ENCODE results near the gene KCTD20.

The KCTD20 gene

GRCh38 chr6:36526066-36526465 lies 83.3 kb downstream of the KCTD20 start:
- peaks cover 3% of the 10 kb centered on the region; the same call in 1 of the 2 replicates for H3K36me3 ChIP-seq (replicated peaks; ENCODE audit: insufficient read depth, low read length)

GRCh38 chr6:36533321-36533720 lies 90.5 kb downstream of the KCTD20 start:
- H4K20me1 ChIP-seq (ENCODE audit: insufficient read depth, low read length) = no peaks in the 10 kb centered on the region
- no peaks in the 10 kb centered on the region for H3K9me3 ChIP-seq (replicated peaks; ENCODE audit: insufficient read depth, low read length)
- no peaks in the 10 kb centered on the region for H3F3A ChIP-seq (ENCODE audit: insufficient read depth, low read length)
- 0 out of 2 replicates have a peak, but pooled peaks cover 3% of the 10 kb centered on the region for H3K4me1 ChIP-seq (ENCODE audit: low read length)
- no peak overlapping the region for H3K9ac ChIP-seq (ENCODE audit: low read length)
- peaks cover 43% of the 10 kb centered on the region for H3K79me2 ChIP-seq (ENCODE audit: low read length)
- TF ChIP-seq EZH2phosphoT487 (IDR thresholded peaks at IDR 0.05; ENCODE audit: low read length) (no peak), EZH2 (optimal IDR thresholded peaks at IDR 0.05; ENCODE audit: low read depth, low read length) (no peak), CTCF (IDR thresholded peaks at IDR 0.05; ENCODE audit: low read length) (no peak)
- H3K4me3 ChIP-seq (ENCODE audit: low read length) = no peak overlapping the region
- no peaks in the 10 kb centered on the region for H3K36me3 ChIP-seq (replicated peaks; ENCODE audit: insufficient read depth, low read length)
- no peak overlapping the region for H2AFZ ChIP-seq (ENCODE audit: low read length)
- H3K27me3 ChIP-seq (replicated peaks; ENCODE audit: insufficient read depth, low read length) = no peaks in the 10 kb centered on the region
- H3K27ac ChIP-seq (ENCODE audit: low read length) = no peak overlapping the region
- H3K4me2 ChIP-seq (ENCODE audit: low read depth, low read length) = no peak overlapping the region
- no peaks in the 10 kb centered on the region for H3K9me2 ChIP-seq (replicated peaks; ENCODE audit: insufficient read depth, low read length)
- DNase-seq = no peak

More at GRCh38 chr6:36526066-36526465, 83.3 kb downstream of the KCTD20 start:
- Histone ChIP-seq H2AFZ (ENCODE audit: low read length) (no peak overlapping the region), H4K20me1 (ENCODE audit: insufficient read depth, low read length) (no peaks in the 10 kb centered on the region), H3K4me1 (ENCODE audit: low read length) (no peaks in the 10 kb centered on the region), H3K4me2 (ENCODE audit: low read depth, low read length) (no peak overlapping the region), H3F3A (ENCODE audit: insufficient read depth, low read length) (no peaks in the 10 kb centered on the region), H3K27me3 (replicated peaks; ENCODE audit: insufficient read depth, low read length) (no peaks in the 10 kb centered on the region), H3K27ac (ENCODE audit: low read length) (no peak overlapping the region), H3K4me3 (ENCODE audit: low read length) (no peak overlapping the region), H3K9me2 (replicated peaks; ENCODE audit: insufficient read depth, low read length) (no peaks in the 10 kb centered on the region), H3K9ac (ENCODE audit: low read length) (no peak overlapping the region), H3K79me2 (ENCODE audit: low read length) (peaks cover 5% of the 10 kb centered on the region; the same call in 1 of the 2 replicates), H3K9me3 (replicated peaks; ENCODE audit: insufficient read depth, low read length) (no peaks in the 10 kb centered on the region)
- no peak for DNase-seq
- TF ChIP-seq EZH2phosphoT487 (IDR thresholded peaks at IDR 0.05; ENCODE audit: low read length) (no peak), EZH2 (optimal IDR thresholded peaks at IDR 0.05; ENCODE audit: low read depth, low read length) (no peak), CTCF (IDR thresholded peaks at IDR 0.05; ENCODE audit: low read length) (no peak)

- peaks cover 57% of the 10 kb centered on the region for H3K79me2 ChIP-seq (ENCODE audit: low read length)
- no peaks in the 10 kb centered on the region for H3K9me2 ChIP-seq (replicated peaks; ENCODE audit: insufficient read depth, low read length)
- H2AFZ ChIP-seq (ENCODE audit: low read length) = no peak overlapping the region
- H3K4me2 ChIP-seq (ENCODE audit: low read depth, low read length) = no peak overlapping the region
- H3K9ac ChIP-seq (ENCODE audit: low read length) = no peak overlapping the region
- H3K27ac ChIP-seq (ENCODE audit: low read length) = no peak overlapping the region
- no peaks in the 10 kb centered on the region for H4K20me1 ChIP-seq (ENCODE audit: insufficient read depth, low read length)
- DNase-seq = no peak
- no peak for TF ChIP-seq EZH2 (optimal IDR thresholded peaks at IDR 0.05; ENCODE audit: low read depth, low read length)
- H3K4me3 ChIP-seq (ENCODE audit: low read length) = no peak overlapping the region
- no peaks in the 10 kb centered on the region; the same call in 1 of the 2 replicates for H3K36me3 ChIP-seq (replicated peaks; ENCODE audit: insufficient read depth, low read length)
- H3K9me3 ChIP-seq (replicated peaks; ENCODE audit: insufficient read depth, low read length) = no peaks in the 10 kb centered on the region
- H3K4me1 ChIP-seq (ENCODE audit: low read length) = 0 out of 2 replicates have a peak, but pooled peaks cover 3% of the 10 kb centered on the region
- no peaks in the 10 kb centered on the region for H3K27me3 ChIP-seq (replicated peaks; ENCODE audit: insufficient read depth, low read length)
- H3F3A ChIP-seq (ENCODE audit: insufficient read depth, low read length) = no peaks in the 10 kb centered on the region
These were observed 94.2 kb downstream of the KCTD20 start for GRCh38 chr6:36536873-36537547.

Data from MM.1S (cell line).